GM12864 (cell line): ENCODE results near the gene RELA.

Source experiments
- DNase-seq: peaks from one replicate; pipeline ENCODE4 v3.0.0-alpha.2; 2011; ENCODE audit warnings: low read depth
- H3K4me3 ChIP-seq: 2 replicates; pipeline ENCODE4 v1.5.1; 2011; ENCODE audit warnings: mild to moderate bottlenecking, low read depth, low read length, control low read depth
- TF ChIP-seq, protein P1 (sequence below): IDR thresholded peaks from 2 replicates; pipeline ENCODE4 v1.5.1; 2011; ENCODE audit warnings: low read depth, mild to moderate bottlenecking, moderate library complexity, low read length, control low read depth, inconsistent platforms; ENCODE audit errors: missing control alignments

RELA gene

DNA sequence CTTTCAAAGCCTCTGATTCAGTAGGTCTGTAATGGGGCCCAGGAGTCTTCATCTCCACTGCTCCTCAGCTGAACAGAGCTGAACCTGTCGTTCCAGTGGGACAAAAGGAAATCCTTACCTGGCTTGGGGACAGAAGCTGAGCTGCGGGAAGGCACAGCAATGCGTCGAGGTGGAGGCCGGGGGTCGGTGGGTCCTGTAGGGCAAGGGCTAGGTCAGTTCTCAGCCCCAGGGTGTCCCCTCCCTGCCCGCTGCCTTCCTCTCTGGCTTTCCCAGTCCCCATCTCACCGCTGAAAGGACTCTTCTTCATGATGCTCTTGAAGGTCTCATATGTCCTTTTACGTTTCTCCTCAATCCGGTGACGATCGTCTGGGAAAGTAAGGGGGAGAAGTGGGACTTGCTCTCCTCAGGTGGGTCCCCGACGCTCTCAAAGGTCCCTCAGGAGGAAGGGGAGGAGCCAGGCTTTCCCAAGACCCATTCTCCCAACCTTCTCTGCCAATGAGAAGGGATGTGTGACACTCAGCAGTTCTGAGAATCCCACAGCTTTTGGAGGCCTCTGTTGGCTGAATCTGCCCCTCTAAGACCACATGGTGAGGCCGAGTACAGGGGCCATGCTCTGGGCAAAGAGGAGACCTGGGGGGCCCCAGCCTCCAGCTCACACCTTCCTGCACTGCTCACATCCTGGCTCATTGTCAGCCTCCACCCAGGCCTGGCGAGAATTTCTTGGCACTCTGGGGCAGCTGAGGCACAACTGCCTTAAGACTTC, 7.0 kb downstream of the RELA start:
- no peak overlapping the region for H3K4me3 ChIP-seq
- no peak for DNase-seq
- TF ChIP-seq, protein P1, sequence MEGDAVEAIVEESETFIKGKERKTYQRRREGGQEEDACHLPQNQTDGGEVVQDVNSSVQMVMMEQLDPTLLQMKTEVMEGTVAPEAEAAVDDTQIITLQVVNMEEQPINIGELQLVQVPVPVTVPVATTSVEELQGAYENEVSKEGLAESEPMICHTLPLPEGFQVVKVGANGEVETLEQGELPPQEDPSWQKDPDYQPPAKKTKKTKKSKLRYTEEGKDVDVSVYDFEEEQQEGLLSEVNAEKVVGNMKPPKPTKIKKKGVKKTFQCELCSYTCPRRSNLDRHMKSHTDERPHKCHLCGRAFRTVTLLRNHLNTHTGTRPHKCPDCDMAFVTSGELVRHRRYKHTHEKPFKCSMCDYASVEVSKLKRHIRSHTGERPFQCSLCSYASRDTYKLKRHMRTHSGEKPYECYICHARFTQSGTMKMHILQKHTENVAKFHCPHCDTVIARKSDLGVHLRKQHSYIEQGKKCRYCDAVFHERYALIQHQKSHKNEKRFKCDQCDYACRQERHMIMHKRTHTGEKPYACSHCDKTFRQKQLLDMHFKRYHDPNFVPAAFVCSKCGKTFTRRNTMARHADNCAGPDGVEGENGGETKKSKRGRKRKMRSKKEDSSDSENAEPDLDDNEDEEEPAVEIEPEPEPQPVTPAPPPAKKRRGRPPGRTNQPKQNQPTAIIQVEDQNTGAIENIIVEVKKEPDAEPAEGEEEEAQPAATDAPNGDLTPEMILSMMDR, result no peak

DNA sequence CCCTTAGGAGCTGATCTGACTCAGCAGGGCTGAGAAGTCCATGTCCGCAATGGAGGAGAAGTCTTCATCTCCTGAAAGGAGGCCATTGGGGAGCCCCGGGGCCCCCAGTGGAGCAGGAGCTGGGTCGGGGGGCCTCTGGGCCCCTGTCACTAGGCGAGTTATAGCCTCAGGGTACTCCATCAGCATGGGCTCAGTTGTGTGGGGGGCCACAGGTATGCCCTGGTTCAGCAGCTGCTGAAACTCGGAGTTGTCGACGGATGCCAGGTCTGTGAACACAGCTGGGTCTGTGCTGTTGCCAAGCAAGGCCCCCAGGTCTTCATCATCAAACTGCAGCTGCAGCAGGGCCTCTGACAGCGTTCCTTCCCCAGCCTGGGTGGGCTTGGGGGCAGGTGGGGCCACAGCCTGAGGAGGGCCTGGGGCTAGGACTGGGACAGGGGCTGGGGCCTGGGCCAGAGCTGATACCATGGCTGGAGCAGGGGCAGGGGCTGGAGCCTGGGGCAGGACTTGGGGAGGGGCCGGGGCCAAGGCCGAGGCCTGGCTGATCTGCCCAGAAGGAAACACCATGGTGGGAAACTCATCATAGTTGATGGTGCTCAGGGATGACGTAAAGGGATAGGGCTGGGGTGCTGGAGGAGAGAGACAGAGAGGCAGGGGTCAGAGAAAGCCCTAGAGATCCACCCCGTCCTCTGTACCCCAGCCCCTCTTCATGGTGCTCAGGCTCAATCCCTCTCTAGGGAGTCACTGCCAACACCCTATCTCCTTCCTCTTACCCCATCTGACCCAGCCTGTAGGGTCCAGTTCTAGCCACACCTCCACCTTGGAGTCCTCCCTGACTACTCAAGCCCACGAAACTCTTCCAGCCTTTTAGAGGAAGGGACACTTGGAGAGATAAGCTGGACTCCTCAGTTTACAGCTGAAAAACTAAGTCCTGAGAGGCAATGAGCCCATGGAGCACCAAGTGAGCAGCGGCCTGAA, 8.1 kb downstream of the RELA start:
- no peak overlapping the region for H3K4me3 ChIP-seq
- DNase-seq, result no peak
- TF ChIP-seq, protein P1, result no peak

DNA sequence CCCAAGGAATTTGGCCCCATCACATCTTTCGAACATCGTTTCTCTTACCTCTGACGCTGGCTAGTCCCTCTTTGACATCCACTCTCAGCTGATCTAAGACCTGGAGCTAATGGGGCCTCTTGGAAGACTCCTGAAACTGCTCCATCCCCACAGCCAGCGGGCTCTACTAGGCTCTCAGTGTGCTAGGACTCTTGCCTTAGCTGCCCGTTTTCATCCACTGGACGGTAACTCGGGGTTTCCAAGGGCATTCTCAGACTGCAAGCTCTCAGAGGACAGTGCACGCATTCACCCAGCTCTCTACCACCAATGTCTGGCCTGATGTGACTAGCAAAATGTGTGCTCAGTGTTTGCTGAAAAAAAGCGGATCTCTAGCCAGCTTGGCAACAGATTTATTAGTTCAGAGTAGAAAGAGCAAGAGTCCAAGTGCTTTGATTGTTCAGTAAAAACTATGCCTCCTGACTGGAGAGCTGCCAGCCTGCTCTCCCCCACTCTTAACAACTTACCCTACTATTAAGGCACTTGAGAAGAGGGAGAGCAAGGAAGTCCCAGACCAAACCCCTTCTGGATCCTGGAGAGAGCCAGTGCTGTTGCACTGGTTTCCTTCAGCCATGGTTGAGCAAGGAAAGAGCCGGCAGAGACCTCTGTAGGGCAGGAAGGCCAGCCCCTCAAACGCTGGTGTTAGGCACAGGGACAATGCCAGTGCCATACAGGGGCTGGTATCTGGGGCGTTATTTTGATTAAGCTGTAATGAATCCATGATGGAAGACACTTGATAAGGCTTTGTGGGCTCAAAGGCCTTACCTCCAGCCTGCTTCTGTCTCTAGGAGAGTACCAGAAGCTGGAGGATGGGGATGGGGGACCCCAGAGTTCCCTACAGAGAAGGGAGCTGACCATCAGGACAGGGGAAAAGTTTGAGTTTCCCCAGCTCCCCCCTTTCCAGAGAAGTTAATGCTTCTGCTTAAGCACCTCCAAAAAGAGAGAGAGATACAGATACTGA, 9.2 kb downstream of the RELA start:
- DNase-seq, result no peak
- H3K4me3 ChIP-seq, result peak overlapping the region; percentile 55
- TF ChIP-seq, protein P1, result no peak

DNA sequence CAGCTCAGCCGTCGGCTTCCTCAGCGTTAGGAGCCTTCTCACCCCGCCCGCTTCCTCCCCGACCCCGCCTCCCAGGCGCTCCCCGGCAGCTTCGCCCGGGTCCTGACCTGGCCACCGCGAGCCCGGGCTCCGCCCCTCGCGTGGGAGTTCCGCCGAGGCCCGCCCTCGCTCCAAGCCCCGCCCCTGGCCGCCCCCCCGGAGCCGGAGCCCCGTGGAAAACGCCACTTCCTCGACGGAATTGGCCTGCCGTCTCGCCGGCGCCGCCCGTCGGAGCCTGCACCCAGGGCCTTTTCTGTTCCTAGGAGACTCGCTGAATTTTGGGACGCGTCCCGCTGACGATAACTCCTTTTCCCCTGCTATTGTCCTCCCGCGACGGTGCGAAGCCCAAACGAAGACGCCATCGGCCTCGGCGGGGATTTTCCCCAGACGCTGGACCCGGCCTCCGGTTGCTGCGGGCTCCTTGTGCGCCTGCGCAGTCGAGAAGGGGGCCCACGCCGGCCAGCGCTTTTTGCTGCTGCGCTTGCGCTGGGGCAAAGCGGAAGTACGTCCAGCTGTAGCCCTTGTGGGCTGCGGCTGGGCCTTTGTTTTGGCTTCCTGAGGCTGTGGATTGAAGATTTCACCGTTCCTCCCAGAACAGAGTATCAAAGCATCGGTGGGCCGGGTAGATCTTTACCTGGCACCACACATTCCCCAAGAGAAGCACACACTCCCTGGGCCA, 10.0 kb downstream of the RELA start:
- H3K4me3 ChIP-seq, result peak overlapping the region; percentile 55
- TF ChIP-seq, protein P1, result no peak

DNA sequence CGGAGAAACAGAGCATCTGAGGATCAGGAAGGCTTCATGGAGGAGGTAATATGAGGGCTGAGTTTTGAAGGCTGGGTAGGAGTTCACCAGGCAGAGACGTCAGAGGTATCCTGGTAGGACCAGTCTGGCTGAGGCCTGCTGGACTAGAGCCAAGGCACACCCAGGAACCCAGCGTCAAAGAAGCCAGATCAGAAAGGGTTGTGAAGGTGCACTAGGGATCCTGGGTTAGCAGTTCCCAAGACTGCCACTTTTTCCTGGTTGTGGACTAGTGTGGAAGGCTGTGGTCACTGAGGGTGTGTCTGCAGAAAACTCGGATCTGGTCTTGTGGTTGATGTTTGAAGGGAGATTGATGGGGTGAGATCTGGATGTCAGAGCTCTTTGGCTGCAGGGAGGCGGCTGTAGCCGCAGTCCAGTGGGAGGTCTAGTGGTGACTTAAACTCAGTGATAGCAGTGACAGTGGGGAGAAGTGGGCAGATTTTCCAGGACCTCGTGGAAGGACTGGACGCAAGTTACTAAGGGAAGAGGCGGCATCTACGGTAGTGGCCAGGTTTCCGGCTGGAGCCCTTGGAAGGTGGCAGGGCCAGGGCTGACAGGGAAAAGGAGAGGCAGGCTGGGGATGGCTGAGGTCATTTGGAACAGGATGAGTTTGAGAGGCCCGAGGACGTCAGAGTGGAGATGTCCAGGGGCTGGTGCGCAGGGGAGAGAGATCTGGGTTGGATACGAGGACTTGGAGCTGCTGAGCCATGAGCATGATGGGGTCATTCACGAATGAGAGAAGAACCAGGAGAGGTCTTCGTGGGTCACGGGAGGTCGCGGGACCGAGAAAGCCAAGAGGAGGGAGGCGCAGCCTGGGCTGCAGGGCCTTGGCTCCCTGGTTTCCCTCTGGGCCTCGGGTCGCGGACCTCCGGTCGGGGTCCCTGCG, 10.9 kb downstream of the RELA start:
- DNase-seq, result no peak
- H3K4me3 ChIP-seq, result peak overlapping the region; percentile 52
- TF ChIP-seq, protein P1, result no peak

More for the DNA sequence above, 10.0 kb downstream of the RELA start:
- peak; percentile 65 for DNase-seq
